Nephron (organoid): Measurements from ENCODE around the gene DSCAM.

Experiments
- H3K27ac Mint-ChIP-seq, 3 experiments: 2 replicates each; pipeline ENCODE4 v1.8.0; 2020; ENCODE audit warnings: mixed read lengths in 3 of 3, mild to moderate bottlenecking in 2 of 3, moderate library complexity in 1 of 3
- H3K27me3 Mint-ChIP-seq: 2 replicates; pipeline ENCODE4 v1.8.0; 2021; ENCODE audit warnings: low read depth, mild to moderate bottlenecking, moderate library complexity, mixed read lengths
- H3K36me3 Mint-ChIP-seq: 2 replicates; pipeline ENCODE4 v1.8.0; 2020; ENCODE audit warnings: low read depth, mixed read lengths
- H3K4me1 Mint-ChIP-seq: 2 replicates; pipeline ENCODE4 v1.8.0; 2020; ENCODE audit warnings: mixed read lengths
- H3K4me3 Mint-ChIP-seq, 3 experiments: 2 replicates each; pipeline ENCODE4 v1.8.0; 2020; ENCODE audit warnings: mild to moderate bottlenecking in 3 of 3, mixed read lengths in 3 of 3, moderate library complexity in 2 of 3
- H3K9me3 Mint-ChIP-seq: 2 replicates; pipeline ENCODE4 v1.8.0; 2020; ENCODE audit warnings: mixed read lengths
- TF ChIP-seq, protein P1 (sequence below), 3 experiments: fragments of 200-600 bp; sonication (generic); IDR thresholded peaks; one replicate each; pipeline ENCODE4 v1.5.0; 2021; ENCODE audit warnings: antibody characterized with exemption in 3 of 3; ENCODE audit not compliant: unreplicated experiment in 3 of 3

DSCAM gene

DNA sequence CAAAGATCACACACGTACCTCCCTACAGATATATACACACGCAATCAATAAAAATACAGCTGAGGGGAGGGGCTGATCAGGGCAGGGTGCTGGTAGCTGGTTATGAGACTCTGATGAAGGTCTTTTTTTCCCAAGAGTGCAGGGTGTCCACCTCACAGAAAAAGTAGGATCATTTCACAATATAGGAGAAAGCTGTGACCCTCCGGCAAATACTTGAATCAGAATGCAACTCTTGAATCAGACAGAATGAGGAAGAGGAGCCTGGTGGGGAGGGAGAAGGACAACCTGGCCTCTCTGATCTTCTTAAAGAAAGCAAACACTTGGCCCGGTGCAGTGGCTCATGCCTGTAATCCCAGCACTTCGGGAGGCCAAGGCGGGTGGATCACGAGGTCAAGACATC, 710.4 kb downstream of the DSCAM start:
- no peak overlapping the region for H3K27ac Mint-ChIP-seq
- TF ChIP-seq, protein P1, sequence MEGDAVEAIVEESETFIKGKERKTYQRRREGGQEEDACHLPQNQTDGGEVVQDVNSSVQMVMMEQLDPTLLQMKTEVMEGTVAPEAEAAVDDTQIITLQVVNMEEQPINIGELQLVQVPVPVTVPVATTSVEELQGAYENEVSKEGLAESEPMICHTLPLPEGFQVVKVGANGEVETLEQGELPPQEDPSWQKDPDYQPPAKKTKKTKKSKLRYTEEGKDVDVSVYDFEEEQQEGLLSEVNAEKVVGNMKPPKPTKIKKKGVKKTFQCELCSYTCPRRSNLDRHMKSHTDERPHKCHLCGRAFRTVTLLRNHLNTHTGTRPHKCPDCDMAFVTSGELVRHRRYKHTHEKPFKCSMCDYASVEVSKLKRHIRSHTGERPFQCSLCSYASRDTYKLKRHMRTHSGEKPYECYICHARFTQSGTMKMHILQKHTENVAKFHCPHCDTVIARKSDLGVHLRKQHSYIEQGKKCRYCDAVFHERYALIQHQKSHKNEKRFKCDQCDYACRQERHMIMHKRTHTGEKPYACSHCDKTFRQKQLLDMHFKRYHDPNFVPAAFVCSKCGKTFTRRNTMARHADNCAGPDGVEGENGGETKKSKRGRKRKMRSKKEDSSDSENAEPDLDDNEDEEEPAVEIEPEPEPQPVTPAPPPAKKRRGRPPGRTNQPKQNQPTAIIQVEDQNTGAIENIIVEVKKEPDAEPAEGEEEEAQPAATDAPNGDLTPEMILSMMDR (IDR thresholded peaks at IDR 0.05; ENCODE audit: unreplicated experiment in 3 of 3): no peak
- H3K9me3 Mint-ChIP-seq: peaks cover 3% of the 10 kb centered on the region
- no peaks in the 10 kb centered on the region for H3K36me3 Mint-ChIP-seq
- H3K4me3 Mint-ChIP-seq: no peak overlapping the region
- no peaks in the 10 kb centered on the region for H3K4me1 Mint-ChIP-seq
- H3K27me3 Mint-ChIP-seq: peaks cover 3% of the 10 kb centered on the region

DNA sequence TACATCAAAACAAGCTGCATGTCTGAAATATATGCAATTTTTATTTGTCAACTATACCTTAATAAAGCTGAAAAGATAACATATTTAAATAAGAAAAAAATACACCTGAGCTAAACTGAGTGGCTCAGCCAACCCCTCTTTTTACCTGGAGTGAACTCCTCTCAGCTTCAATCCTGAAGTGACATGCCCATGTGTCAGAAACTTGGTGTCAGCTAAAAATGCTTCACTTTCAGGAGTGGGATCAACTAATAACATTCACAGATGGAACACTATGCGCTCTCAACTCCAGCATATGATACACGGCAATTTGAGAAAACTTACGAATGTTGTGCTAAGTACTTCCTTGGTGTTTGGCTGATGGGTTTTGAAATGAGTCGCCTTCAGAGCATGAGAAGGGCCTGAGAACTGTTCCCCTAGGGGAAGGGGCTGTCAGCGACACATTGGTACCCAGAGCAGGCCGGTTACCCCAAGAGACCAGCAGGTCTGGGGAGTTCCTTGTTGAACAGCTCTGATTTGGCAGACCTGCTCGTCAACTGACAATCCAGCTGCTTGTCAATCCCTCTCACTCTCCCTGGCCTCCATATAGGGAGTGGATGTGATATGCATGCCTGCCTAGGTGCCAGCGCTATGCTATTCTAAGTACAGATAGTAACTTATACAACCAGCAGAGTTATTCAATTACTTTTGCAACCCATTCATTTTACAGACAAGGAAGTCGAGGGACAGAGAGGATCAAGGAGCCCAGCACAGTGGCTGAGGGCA, 712.0 kb downstream of the DSCAM start:
- TF ChIP-seq, protein P1 (IDR thresholded peaks at IDR 0.05; ENCODE audit: unreplicated experiment in 3 of 3): no peak
- Mint-ChIP-seq H3K4me1 (no peaks in the 10 kb centered on the region), H3K27ac (no peak overlapping the region), H3K9me3 (peaks cover 3% of the 10 kb centered on the region), H3K36me3 (no peaks in the 10 kb centered on the region), H3K4me3 (no peak overlapping the region), H3K27me3 (peaks cover 3% of the 10 kb centered on the region)

- TF ChIP-seq, protein P1 (IDR thresholded peaks at IDR 0.05; ENCODE audit: unreplicated experiment in 3 of 3): no peak
- no peaks in the 10 kb centered on the region for H3K4me1 Mint-ChIP-seq
- H3K27ac Mint-ChIP-seq: no peak overlapping the region
- peaks cover 3% of the 10 kb centered on the region for H3K9me3 Mint-ChIP-seq
- peaks cover 8% of the 10 kb centered on the region for H3K27me3 Mint-ChIP-seq
- no peak overlapping the region for H3K4me3 Mint-ChIP-seq
- no peaks in the 10 kb centered on the region for H3K36me3 Mint-ChIP-seq
Observed at GRCh38 chr21:40130476-40130875, 716.5 kb downstream of the DSCAM start.

DNA sequence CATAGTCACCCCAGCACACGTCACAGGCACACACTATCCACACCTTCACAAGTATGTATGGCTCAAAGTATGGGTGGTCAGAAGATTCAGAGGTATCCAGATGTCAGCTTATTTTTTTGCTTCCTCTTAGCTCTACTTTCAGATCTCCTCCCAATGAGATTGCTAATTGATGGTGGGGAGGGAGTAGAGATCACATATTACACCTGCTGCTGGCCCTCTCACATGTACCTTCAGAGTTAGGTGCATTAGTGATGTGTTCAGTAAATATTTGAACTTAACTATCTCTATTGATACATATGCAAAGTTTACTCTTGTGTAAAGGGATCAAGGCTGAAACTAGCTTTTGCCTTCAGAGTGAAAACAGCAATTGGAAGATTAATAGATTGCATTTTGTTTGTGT, 717.1 kb downstream of the DSCAM start:
- TF ChIP-seq, protein P1 (IDR thresholded peaks at IDR 0.05; ENCODE audit: unreplicated experiment in 3 of 3): no peak
- no peak overlapping the region for H3K4me3 Mint-ChIP-seq
- H3K9me3 Mint-ChIP-seq: peaks cover 3% of the 10 kb centered on the region
- H3K4me1 Mint-ChIP-seq: no peaks in the 10 kb centered on the region
- H3K36me3 Mint-ChIP-seq: no peaks in the 10 kb centered on the region
- H3K27me3 Mint-ChIP-seq: peaks cover 13% of the 10 kb centered on the region
- H3K27ac Mint-ChIP-seq: no peak overlapping the region

DNA sequence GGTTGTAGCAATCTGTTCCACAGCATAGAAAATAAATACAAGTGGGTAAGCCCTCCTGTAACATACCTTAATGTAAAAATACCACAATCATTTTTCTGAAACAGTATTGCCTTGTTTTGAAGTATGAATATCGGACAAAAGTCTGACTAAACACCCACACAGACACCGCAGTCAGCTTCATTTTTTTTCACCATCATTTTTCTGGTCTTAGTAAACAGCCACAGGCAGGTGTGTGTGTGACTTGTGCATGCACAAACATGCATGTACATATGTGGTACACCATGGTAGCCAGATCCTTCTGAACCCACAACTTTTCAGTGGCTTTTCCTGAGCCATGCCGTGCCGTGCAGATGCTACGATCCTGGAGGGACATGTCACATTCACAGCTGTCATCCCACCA, 718.1 kb downstream of the DSCAM start:
- Mint-ChIP-seq H3K9me3 (peaks cover 3% of the 10 kb centered on the region), H3K4me1 (no peaks in the 10 kb centered on the region), H3K36me3 (no peaks in the 10 kb centered on the region), H3K27me3 (peaks cover 12% of the 10 kb centered on the region), H3K4me3 (no peak overlapping the region), H3K27ac (no peak overlapping the region)
- TF ChIP-seq, protein P1 (IDR thresholded peaks at IDR 0.05; ENCODE audit: unreplicated experiment in 3 of 3): no peak
